OCI-M1 (cell line): Measurements from ENCODE around the gene SERINC2.
A peak's percentile ranks its signal among the peaks of the same experiment; 100 is the strongest.
"Not testable (repeated sequence)": the region's sequence is repeated elsewhere in the genome, so short reads cannot be mapped to it uniquely, and the experiment has no call there.

Experiments
- DNase-seq: peaks from one replicate; lab custom pipeline; 2025; lab: John Stamatoyannopoulos, UW

The SERINC2 gene

GRCh38 chr1:31414980-31415370 is 2.0 kb downstream of the SERINC2 start:
- no peak for DNase-seq

GRCh38 chr1:31415658-31416057 is 2.6 kb downstream of the SERINC2 start:
- no peak for DNase-seq

GRCh38 chr1:31416101-31416736 is 3.2 kb downstream of the SERINC2 start:
- DNase-seq, result no peak

- no peak for DNase-seq
These were observed 4.1 kb downstream of the SERINC2 start for GRCh38 chr1:31417148-31417547.

- DNase-seq, result no peak
These were observed 5.8 kb downstream of the SERINC2 start for GRCh38 chr1:31418626-31419323.

- DNase-seq, result no peak
These were observed 7.7 kb downstream of the SERINC2 start for GRCh38 chr1:31420716-31421115.

GRCh38 chr1:31421371-31422040 is 8.5 kb downstream of the SERINC2 start:
- peak; percentile 58 for DNase-seq

- DNase-seq, result peak; percentile 90
These were observed 9.7 kb downstream of the SERINC2 start for GRCh38 chr1:31422505-31423319.

- no peak for DNase-seq
These were observed 10.5 kb downstream of the SERINC2 start for GRCh38 chr1:31423418-31423947.

GRCh38 chr1:31424568-31424967 is 11.6 kb downstream of the SERINC2 start:
- DNase-seq, result no peak

GRCh38 chr1:31425301-31426081 is 12.5 kb downstream of the SERINC2 start:
- no peak for DNase-seq

- no peak for DNase-seq
These were observed 13.4 kb downstream of the SERINC2 start for GRCh38 chr1:31426249-31426922.

- DNase-seq, result no peak
These were observed 14.3 kb downstream of the SERINC2 start for GRCh38 chr1:31427322-31427721.

GRCh38 chr1:31428436-31429221 is 15.6 kb downstream of the SERINC2 start:
- no peak for DNase-seq

- DNase-seq, result no peak
These were observed 16.6 kb downstream of the SERINC2 start for GRCh38 chr1:31429583-31429982.

GRCh38 chr1:31431351-31432257 is 18.6 kb downstream of the SERINC2 start:
- not testable (repeated sequence) for DNase-seq

- DNase-seq, result no peak
These were observed 19.8 kb downstream of the SERINC2 start for GRCh38 chr1:31432592-31433395.

- DNase-seq, result no peak
These were observed 20.4 kb downstream of the SERINC2 start for GRCh38 chr1:31433396-31433930.
